Keratinocyte (primary cell): ENCODE data around the gene ACOT7.

Experiments
- EZH2 ChIP-seq: IDR thresholded peaks from one replicate; pipeline ENCODE4 v1.6.1; 2012; ENCODE audit warnings: inconsistent platforms, mild to moderate bottlenecking, low read length, moderate library complexity
- TF ChIP-seq, protein P1 (sequence below), 3 experiments: IDR thresholded peaks in 1 of 3; conservative IDR thresholded peaks in 1 of 3; optimal IDR thresholded peaks in 1 of 3; 2 replicates in 2 of 3; 3 replicates in 1 of 3; pipeline versions ENCODE3 to v1.5.1; 2011; ENCODE audit warnings: low read length in 3 of 3, mild to moderate bottlenecking in 3 of 3, moderate library complexity in 2 of 3, control low read depth in 1 of 3, inconsistent platforms in 1 of 3; ENCODE audit not compliant: insufficient read depth in 2 of 3; ENCODE audit errors: extremely low read depth in 1 of 3

DNA sequence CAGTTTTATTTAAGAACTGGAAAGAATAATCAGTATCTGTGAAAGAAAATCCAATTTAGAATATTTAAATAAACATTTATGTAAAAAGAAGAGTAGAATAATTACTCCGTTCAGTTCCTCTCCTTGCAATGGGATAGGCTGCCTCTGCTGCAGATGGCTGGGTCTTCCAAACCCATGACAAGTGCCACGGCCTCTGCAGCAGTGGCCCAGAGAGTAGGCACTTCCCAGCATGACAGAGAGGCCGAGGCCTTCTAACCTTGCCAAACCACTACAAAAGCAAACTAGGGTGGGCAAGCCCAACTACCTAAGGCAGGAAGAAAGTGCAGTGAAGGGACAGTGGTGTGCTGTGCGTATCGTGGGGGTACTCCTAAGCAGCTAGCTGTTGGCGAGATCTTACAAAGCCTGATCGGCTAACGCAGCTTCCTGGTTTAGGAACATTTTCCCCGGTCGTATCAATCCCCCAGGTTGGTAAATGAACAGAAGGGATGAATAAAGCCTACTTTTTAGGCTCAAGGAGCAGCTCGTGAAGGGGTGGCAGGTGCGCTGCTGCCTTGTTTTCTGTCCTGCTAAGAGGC, 172.3 kb downstream of the ACOT7 start:
- TF ChIP-seq, protein P1, sequence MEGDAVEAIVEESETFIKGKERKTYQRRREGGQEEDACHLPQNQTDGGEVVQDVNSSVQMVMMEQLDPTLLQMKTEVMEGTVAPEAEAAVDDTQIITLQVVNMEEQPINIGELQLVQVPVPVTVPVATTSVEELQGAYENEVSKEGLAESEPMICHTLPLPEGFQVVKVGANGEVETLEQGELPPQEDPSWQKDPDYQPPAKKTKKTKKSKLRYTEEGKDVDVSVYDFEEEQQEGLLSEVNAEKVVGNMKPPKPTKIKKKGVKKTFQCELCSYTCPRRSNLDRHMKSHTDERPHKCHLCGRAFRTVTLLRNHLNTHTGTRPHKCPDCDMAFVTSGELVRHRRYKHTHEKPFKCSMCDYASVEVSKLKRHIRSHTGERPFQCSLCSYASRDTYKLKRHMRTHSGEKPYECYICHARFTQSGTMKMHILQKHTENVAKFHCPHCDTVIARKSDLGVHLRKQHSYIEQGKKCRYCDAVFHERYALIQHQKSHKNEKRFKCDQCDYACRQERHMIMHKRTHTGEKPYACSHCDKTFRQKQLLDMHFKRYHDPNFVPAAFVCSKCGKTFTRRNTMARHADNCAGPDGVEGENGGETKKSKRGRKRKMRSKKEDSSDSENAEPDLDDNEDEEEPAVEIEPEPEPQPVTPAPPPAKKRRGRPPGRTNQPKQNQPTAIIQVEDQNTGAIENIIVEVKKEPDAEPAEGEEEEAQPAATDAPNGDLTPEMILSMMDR (optimal IDR thresholded peaks at IDR 0.05 in 1 of 3, IDR thresholded peaks at IDR 0.05 in 1 of 3, conservative IDR thresholded peaks at IDR 0.05 in 1 of 3; ENCODE audit: extremely low read depth in 1 of 3, insufficient read depth in 2 of 3, low read length in 3 of 3): no peak
- no peak for TF ChIP-seq EZH2
